Transverse colon (tissue), 4 donors: ENCODE results near the gene SENP7. TPM values are rescaled to one million over a fixed set of nuclear protein-coding genes. Genes with fewer than 3 reads are reported as not detected.

Experiments used
- DNase-seq: peaks from one replicate; pipeline ENCODE4 v3.0.0-alpha.2; 2019
- H3K27ac ChIP-seq, 4 donors: fragments of 200-600 bp; sonication (generic); 2 replicates each; pipeline ENCODE4 v1.5.1; 2016 to 2018; ENCODE audit warnings: inconsistent platforms in 4 of 4
- H3K27me3 ChIP-seq: fragments of 200-600 bp; sonication (generic); 2 replicates; pipeline ENCODE4 v1.5.1; 2017; ENCODE audit warnings: inconsistent platforms
- H3K36me3 ChIP-seq, 4 donors: fragments of 200-600 bp; sonication (generic); 2 replicates each; pipeline ENCODE4 v1.5.1; 2017 to 2019; ENCODE audit warnings: inconsistent platforms in 4 of 4
- H3K4me1 ChIP-seq, 4 donors: fragments of 200-600 bp; sonication (generic); 2 replicates each; pipeline ENCODE4 v1.5.1; 2017 to 2020; ENCODE audit warnings: inconsistent platforms in 4 of 4
- H3K4me3 ChIP-seq, 4 donors: fragments of 200-600 bp; sonication (generic); 1 replicate in 1 of 4; 2 replicates in 3 of 4; pipeline versions ENCODE4 v1.5.1 to v1.6.1; 2017 to 2019; ENCODE audit warnings: inconsistent platforms in 4 of 4
- H3K9me3 ChIP-seq, 2 donors: fragments of 200-600 bp; sonication (generic); 2 replicates each; pipeline ENCODE4 v1.5.1; 2017 to 2019; ENCODE audit warnings: inconsistent platforms in 2 of 2
- CTCF ChIP-seq, 5 experiments: fragments of 200-600 bp in 3 of 5; fragments of 450-650 bp in 2 of 5; sonication (generic) in 3 of 5; IDR thresholded peaks; 1 replicate in 2 of 5; 2 replicates in 3 of 5; pipeline ENCODE4 v1.5.1; 2016 to 2017; ENCODE audit warnings: antibody characterized with exemption in 5 of 5, inconsistent platforms in 3 of 5, mild to moderate bottlenecking in 2 of 5, moderate library complexity in 1 of 5
- EP300 ChIP-seq: sonication (generic); formaldehyde crosslinking; IDR thresholded peaks from one replicate; pipeline ENCODE4 v1.6.1; 2017; ENCODE audit warnings: antibody characterized with exemption, low read depth
- POLR2A ChIP-seq: fragments of 450-650 bp; IDR thresholded peaks from one replicate; pipeline ENCODE4 v1.6.1; 2016; ENCODE audit warnings: antibody characterized with exemption, mild to moderate bottlenecking, moderate library complexity
- POLR2AphosphoS5 ChIP-seq, 3 donors: sonication (generic); formaldehyde crosslinking; IDR thresholded peaks; one replicate each; pipeline ENCODE4 v1.6.1; 2016; ENCODE audit warnings: antibody characterized with exemption in 3 of 3
- WGBS, 2 donors: methylation state at CpG; one replicate each; pipeline ENCODE4 v1.1.5; 2018; ENCODE audit warnings: low coverage in 1 of 2; 5-methylcytosine and 5-hydroxymethylcytosine counted together
- in situ Hi-C, 4 donors: fragments of 200-750 bp; cut with MboI; loops; one replicate each; pipeline versions ENCODE4 v1.15.0 to v1.15.1; 2017; ENCODE audit warnings: low sequenced_read_pairs in 3 of 4, low pct_ligation_motif_present in 1 of 4, low pct_unique_long_range_greater_than_20kb in 1 of 4
- intact Hi-C: fragments of 100-400 bp; cut with DNase I; formaldehyde crosslinking; loops from one replicate; pipeline ENCODE4 v1.15.1; 2023; ENCODE audit warnings: low total_unique reads
- total RNA-seq, 4 donors: library from RNA; depleted of rRNA; stranded (reverse); fragments of >200 nt; gene quantifications; one replicate each; pipeline ENCODE4 v1.1.0, GENCODE V29; 2016

Gene SENP7
- total RNA-seq, 4 donors from 2014 or later = 11.9 to 26.2 (median 20.3) TPM

GRCh38 chr3:101303836-101304235, 209.2 kb downstream of the SENP7 start:
- H3K27me3 ChIP-seq = no peaks in the 10 kb centered on the region
- peaks cover 0 to 3% (median 0%) of the 10 kb centered on the region in 4 donors for H3K4me1 ChIP-seq
- no peak overlapping the region for H3K4me3 ChIP-seq
- H3K9me3 ChIP-seq = peaks cover 6 to 8% of the 10 kb centered on the region in 2 donors
- intact Hi-C loops = no loop called here
- no peaks in the 10 kb centered on the region for H3K36me3 ChIP-seq
- in situ Hi-C loops = no loop called here
- H3K27ac ChIP-seq = no peak overlapping the region
- TF ChIP-seq EP300 (no peak), POLR2AphosphoS5 (IDR thresholded peaks at IDR 0.05) (no peak), CTCF (IDR thresholded peaks at IDR 0.05) (no peak), POLR2A (no peak)
- no peak for DNase-seq

GRCh38 chr3:101303089-101303731, 209.8 kb downstream of the SENP7 start:
- intact Hi-C loops (no loop called here), in situ Hi-C loops (no loop called here)
- 50 to 55% methylated on average over 5 of the region's 5 CpGs for WGBS, 2 donors
- H3K4me1 ChIP-seq = peaks cover 0 to 3% (median 0%) of the 10 kb centered on the region in 4 donors
- H3K27ac ChIP-seq = no peak overlapping the region
- H3K9me3 ChIP-seq = peaks cover under 1 to 4% of the 10 kb centered on the region in 2 donors
- DNase-seq = no peak
- H3K36me3 ChIP-seq = no peaks in the 10 kb centered on the region
- H3K4me3 ChIP-seq = no peak overlapping the region
- H3K27me3 ChIP-seq = no peaks in the 10 kb centered on the region
- no peak for TF ChIP-seq POLR2A
- TF ChIP-seq CTCF (IDR thresholded peaks at IDR 0.05) = no peak
- TF ChIP-seq POLR2AphosphoS5 (IDR thresholded peaks at IDR 0.05) = no peak
- no peak for TF ChIP-seq EP300

- no peaks in the 10 kb centered on the region for H3K36me3 ChIP-seq
- intact Hi-C loops (no loop called here), in situ Hi-C loops (no loop called here)
- H3K27me3 ChIP-seq = no peaks in the 10 kb centered on the region
- TF ChIP-seq EP300 (no peak), CTCF (IDR thresholded peaks at IDR 0.05) (no peak), POLR2AphosphoS5 (IDR thresholded peaks at IDR 0.05) (no peak), POLR2A (no peak)
- DNase-seq = no peak
- WGBS, 2 donors = 99 to 100% methylated on average over 1 to 8 of the region's 8 CpGs
- H3K9me3 ChIP-seq = peaks cover 6 to 9% of the 10 kb centered on the region in 2 donors
- H3K27ac ChIP-seq = no peak overlapping the region
- H3K4me1 ChIP-seq = peaks cover 0 to 3% (median 0%) of the 10 kb centered on the region in 4 donors
- H3K4me3 ChIP-seq = no peak overlapping the region
Measured at GRCh38 chr3:101300073-101300472, 212.9 kb downstream of the SENP7 start.

- TF ChIP-seq EP300 (no peak), POLR2AphosphoS5 (IDR thresholded peaks at IDR 0.05) (no peak), POLR2A (no peak), CTCF (IDR thresholded peaks at IDR 0.05) (no peak)
- in situ Hi-C loops (no loop called here), intact Hi-C loops (no loop called here)
- Histone ChIP-seq H3K4me3 (no peak overlapping the region), H3K4me1 (no peaks in the 10 kb centered on the region), H3K27me3 (no peaks in the 10 kb centered on the region), H3K9me3 (peaks cover 0 to 7% of the 10 kb centered on the region in 2 donors), H3K27ac (no peak overlapping the region), H3K36me3 (no peaks in the 10 kb centered on the region)
- no peak for DNase-seq
Measured at GRCh38 chr3:101292027-101292426, 221.0 kb downstream of the SENP7 start.
